HepG2 (cell line): ENCODE data around the gene CCND1. TPM values are rescaled to one million over a fixed set of nuclear protein-coding genes. Genes with fewer than 3 reads are reported as not detected.

Source experiments
- MIER2 ChIP-seq: IDR thresholded peaks from 2 replicates; pipeline ENCODE4 v1.6.1; 2016; ENCODE audit warnings: missing biosample characterization, missing genetic modification reagents
- SOX5 ChIP-seq: IDR thresholded peaks from 2 replicates; pipeline ENCODE4 v1.6.1; 2016; ENCODE audit warnings: borderline replicate concordance
- SRF ChIP-seq: IDR thresholded peaks from 2 replicates; pipeline ENCODE4 v1.6.1; 2011; ENCODE audit warnings: mild to moderate bottlenecking, low read depth, low read length, moderate library complexity
- ZNF34 ChIP-seq: sonication (generic); formaldehyde crosslinking; IDR thresholded peaks from 2 replicates; pipeline ENCODE4 v1.4.0; 2020; ENCODE audit warnings: mild to moderate bottlenecking, missing genetic modification reagents, borderline replicate concordance
- ZNF549 ChIP-seq: sonication (generic); formaldehyde crosslinking; IDR thresholded peaks from 2 replicates; pipeline ENCODE4 v1.5.0; 2020; ENCODE audit warnings: missing genetic modification reagents
- ZNF558 ChIP-seq: sonication (generic); formaldehyde crosslinking; IDR thresholded peaks from 2 replicates; pipeline ENCODE4 v1.9.0; 2022; ENCODE audit warnings: mild to moderate bottlenecking, missing genetic modification reagents, borderline replicate concordance
- ZNF7 ChIP-seq: IDR thresholded peaks from 2 replicates; pipeline ENCODE4 v1.6.1; 2016; ENCODE audit warnings: missing biosample characterization, missing genetic modification reagents
- ZNF816 ChIP-seq: sonication (generic); formaldehyde crosslinking; IDR thresholded peaks from 2 replicates; pipeline ENCODE4 v1.8.0; 2022; ENCODE audit warnings: missing genetic modification reagents, mild to moderate bottlenecking, borderline replicate concordance
- polyA plus RNA-seq, 8 experiments: library from polyadenylated mRNA; depleted of rRNA in 3 of 8; stranded (reverse) in 7 of 8; unstranded in 1 of 8; fragments of >200 nt; fragmentation: Illumina TruSeq in 4 of 8; extraction: Trizol in 4 of 8; gene quantifications; 2 replicates each; pipeline versions ENCODE4 v1.2.1 to v1.2.3, GENCODE V29; 2011 to 2016; ENCODE audit warnings: low read depth in 4 of 8, missing spikeins in 1 of 8, mixed read lengths in 1 of 8; ENCODE audit not compliant: insufficient read depth in 1 of 8
- total RNA-seq, 5 experiments: library from RNA; depleted of rRNA; stranded (reverse); fragments of >200 nt; fragmentation: Illumina TruSeq; extraction: Trizol; gene quantifications; 2 replicates each; pipeline ENCODE4 v1.2.3, GENCODE V29; 2016; ENCODE audit warnings: low read depth in 1 of 5
- TF ChIP-seq, protein P1 (sequence below): sonication (generic); formaldehyde crosslinking; IDR thresholded peaks from 2 replicates; pipeline ENCODE4 v1.4.0; 2020; ENCODE audit warnings: mild to moderate bottlenecking, missing genetic modification reagents
- TF ChIP-seq, protein P2 (sequence below): sonication (generic); formaldehyde crosslinking; IDR thresholded peaks from 2 replicates; pipeline ENCODE4 v1.4.0; 2020; ENCODE audit warnings: missing genetic modification reagents
- TF ChIP-seq, protein P3 (sequence below): sonication (generic); formaldehyde crosslinking; IDR thresholded peaks from 2 replicates; pipeline ENCODE4 v1.4.0; 2020; ENCODE audit warnings: missing genetic modification reagents, borderline replicate concordance
- TF ChIP-seq, protein P4 (sequence below): IDR thresholded peaks from 2 replicates; pipeline ENCODE4 v1.6.1; 2012; ENCODE audit warnings: low read length, improper control_type of control experiment
- TF ChIP-seq, protein P5 (sequence below): IDR thresholded peaks from 2 replicates; pipeline ENCODE4 v1.6.1; 2016; ENCODE audit warnings: missing compliant biosample characterization, missing genetic modification reagents, borderline replicate concordance

CCND1 gene
- total and polyA plus RNA-seq, 2 of the 13 experiments (the other 11 are each of a cell fraction or from before 2014, with no cell fraction given), result 107 to 136 TPM

DNA sequence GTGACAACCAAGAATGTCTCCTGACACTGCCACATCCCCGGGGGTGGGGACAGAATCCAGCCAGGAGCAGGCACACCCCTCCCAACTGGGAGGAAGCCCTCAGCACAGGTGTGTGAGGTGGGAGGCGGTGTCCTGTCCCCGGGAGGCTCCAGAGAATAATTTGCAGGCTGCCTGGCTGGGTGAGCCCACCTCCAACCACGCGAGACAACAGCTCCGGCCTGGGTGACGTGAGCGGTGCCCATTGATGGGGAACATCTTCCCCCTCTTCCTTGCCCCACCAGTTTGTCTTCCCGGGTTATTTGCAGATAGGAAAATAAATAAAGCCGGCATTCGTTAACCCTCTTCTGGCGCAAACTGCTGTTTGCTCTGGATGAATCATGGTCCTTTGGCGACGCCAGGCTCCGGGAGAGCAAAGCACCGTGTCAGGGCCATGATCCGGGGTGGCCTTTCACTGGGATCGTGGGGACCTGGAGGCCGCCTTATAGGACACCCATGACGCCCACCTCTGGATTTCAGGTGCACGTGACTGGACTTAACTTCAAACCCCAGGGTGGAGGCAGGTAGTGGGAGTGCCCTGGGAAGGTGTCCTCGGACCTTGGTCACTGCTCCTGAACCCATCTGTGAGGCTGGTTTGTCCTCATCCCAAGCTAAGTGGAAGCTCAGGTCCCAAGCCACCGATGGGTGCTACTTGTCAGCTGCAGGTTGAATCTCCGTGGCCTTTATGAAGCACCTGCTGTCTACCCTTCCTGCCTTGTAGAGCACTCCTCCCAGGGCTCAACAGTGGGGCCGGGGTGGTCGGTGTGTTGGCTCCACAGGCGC lies 13.9 kb downstream of the CCND1 start (continued):
- TF ChIP-seq, protein P1, sequence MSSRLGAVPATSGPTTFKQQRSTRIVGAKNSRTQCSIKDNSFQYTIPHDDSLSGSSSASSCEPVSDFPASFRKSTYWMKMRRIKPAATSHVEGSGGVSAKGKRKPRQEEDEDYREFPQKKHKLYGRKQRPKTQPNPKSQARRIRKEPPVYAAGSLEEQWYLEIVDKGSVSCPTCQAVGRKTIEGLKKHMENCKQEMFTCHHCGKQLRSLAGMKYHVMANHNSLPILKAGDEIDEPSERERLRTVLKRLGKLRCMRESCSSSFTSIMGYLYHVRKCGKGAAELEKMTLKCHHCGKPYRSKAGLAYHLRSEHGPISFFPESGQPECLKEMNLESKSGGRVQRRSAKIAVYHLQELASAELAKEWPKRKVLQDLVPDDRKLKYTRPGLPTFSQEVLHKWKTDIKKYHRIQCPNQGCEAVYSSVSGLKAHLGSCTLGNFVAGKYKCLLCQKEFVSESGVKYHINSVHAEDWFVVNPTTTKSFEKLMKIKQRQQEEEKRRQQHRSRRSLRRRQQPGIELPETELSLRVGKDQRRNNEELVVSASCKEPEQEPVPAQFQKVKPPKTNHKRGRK (CRISPR knock-in tag), result no peak
- no peak for TF ChIP-seq ZNF34
- no peak for TF ChIP-seq ZNF816 (CRISPR knock-in tag)
- no peak for TF ChIP-seq ZNF549
- TF ChIP-seq, protein P2, sequence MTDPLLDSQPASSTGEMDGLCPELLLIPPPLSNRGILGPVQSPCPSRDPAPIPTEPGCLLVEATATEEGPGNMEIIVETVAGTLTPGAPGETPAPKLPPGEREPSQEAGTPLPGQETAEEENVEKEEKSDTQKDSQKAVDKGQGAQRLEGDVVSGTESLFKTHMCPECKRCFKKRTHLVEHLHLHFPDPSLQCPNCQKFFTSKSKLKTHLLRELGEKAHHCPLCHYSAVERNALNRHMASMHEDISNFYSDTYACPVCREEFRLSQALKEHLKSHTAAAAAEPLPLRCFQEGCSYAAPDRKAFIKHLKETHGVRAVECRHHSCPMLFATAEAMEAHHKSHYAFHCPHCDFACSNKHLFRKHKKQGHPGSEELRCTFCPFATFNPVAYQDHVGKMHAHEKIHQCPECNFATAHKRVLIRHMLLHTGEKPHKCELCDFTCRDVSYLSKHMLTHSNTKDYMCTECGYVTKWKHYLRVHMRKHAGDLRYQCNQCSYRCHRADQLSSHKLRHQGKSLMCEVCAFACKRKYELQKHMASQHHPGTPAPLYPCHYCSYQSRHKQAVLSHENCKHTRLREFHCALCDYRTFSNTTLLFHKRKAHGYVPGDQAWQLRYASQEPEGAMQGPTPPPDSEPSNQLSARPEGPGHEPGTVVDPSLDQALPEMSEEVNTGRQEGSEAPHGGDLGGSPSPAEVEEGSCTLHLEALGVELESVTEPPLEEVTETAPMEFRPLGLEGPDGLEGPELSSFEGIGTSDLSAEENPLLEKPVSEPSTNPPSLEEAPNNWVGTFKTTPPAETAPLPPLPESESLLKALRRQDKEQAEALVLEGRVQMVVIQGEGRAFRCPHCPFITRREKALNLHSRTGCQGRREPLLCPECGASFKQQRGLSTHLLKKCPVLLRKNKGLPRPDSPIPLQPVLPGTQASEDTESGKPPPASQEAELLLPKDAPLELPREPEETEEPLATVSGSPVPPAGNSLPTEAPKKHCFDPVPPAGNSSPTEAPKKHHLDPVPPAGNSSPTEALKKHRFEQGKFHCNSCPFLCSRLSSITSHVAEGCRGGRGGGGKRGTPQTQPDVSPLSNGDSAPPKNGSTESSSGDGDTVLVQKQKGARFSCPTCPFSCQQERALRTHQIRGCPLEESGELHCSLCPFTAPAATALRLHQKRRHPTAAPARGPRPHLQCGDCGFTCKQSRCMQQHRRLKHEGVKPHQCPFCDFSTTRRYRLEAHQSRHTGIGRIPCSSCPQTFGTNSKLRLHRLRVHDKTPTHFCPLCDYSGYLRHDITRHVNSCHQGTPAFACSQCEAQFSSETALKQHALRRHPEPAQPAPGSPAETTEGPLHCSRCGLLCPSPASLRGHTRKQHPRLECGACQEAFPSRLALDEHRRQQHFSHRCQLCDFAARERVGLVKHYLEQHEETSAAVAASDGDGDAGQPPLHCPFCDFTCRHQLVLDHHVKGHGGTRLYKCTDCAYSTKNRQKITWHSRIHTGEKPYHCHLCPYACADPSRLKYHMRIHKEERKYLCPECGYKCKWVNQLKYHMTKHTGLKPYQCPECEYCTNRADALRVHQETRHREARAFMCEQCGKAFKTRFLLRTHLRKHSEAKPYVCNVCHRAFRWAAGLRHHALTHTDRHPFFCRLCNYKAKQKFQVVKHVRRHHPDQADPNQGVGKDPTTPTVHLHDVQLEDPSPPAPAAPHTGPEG (CRISPR knock-in tag), result 0 out of 2 replicates have a peak, but pooled peaks have one; percentile 7
- 0 out of 2 replicates have a peak, but pooled peaks have one; percentile 27 for TF ChIP-seq ZNF558 (CRISPR knock-in tag)
- TF ChIP-seq, protein P3, sequence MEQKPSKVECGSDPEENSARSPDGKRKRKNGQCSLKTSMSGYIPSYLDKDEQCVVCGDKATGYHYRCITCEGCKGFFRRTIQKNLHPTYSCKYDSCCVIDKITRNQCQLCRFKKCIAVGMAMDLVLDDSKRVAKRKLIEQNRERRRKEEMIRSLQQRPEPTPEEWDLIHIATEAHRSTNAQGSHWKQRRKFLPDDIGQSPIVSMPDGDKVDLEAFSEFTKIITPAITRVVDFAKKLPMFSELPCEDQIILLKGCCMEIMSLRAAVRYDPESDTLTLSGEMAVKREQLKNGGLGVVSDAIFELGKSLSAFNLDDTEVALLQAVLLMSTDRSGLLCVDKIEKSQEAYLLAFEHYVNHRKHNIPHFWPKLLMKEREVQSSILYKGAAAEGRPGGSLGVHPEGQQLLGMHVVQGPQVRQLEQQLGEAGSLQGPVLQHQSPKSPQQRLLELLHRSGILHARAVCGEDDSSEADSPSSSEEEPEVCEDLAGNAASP (CRISPR knock-in tag), result peak; percentile 50; the same call in 1 of the 2 replicates
- peak; percentile 41; the same call in 1 of the 2 replicates for TF ChIP-seq MIER2
- TF ChIP-seq SOX5, result peak; percentile 78; the same call in 1 of the 2 replicates
- no peak for TF ChIP-seq ZNF7 (CRISPR knock-in tag)
- TF ChIP-seq, protein P4, sequence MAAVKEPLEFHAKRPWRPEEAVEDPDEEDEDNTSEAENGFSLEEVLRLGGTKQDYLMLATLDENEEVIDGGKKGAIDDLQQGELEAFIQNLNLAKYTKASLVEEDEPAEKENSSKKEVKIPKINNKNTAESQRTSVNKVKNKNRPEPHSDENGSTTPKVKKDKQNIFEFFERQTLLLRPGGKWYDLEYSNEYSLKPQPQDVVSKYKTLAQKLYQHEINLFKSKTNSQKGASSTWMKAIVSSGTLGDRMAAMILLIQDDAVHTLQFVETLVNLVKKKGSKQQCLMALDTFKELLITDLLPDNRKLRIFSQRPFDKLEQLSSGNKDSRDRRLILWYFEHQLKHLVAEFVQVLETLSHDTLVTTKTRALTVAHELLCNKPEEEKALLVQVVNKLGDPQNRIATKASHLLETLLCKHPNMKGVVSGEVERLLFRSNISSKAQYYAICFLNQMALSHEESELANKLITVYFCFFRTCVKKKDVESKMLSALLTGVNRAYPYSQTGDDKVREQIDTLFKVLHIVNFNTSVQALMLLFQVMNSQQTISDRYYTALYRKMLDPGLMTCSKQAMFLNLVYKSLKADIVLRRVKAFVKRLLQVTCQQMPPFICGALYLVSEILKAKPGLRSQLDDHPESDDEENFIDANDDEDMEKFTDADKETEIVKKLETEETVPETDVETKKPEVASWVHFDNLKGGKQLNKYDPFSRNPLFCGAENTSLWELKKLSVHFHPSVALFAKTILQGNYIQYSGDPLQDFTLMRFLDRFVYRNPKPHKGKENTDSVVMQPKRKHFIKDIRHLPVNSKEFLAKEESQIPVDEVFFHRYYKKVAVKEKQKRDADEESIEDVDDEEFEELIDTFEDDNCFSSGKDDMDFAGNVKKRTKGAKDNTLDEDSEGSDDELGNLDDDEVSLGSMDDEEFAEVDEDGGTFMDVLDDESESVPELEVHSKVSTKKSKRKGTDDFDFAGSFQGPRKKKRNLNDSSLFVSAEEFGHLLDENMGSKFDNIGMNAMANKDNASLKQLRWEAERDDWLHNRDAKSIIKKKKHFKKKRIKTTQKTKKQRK, result no peak
- TF ChIP-seq, protein P5, sequence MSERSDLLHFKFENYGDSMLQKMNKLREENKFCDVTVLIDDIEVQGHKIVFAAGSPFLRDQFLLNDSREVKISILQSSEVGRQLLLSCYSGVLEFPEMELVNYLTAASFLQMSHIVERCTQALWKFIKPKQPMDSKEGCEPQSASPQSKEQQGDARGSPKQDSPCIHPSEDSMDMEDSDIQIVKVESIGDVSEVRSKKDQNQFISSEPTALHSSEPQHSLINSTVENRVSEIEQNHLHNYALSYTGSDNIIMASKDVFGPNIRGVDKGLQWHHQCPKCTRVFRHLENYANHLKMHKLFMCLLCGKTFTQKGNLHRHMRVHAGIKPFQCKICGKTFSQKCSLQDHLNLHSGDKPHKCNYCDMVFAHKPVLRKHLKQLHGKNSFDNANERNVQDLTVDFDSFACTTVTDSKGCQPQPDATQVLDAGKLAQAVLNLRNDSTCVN (CRISPR knock-in tag), result no peak
- no peak for TF ChIP-seq SRF
